Omental fat pad (tissue), 4 donors: ENCODE data around the gene EIF4G2. TPM values are rescaled to one million over a fixed set of nuclear protein-coding genes. Genes with fewer than 3 reads are reported as not detected.

Source experiments
- ATAC-seq: fragments of 150-250 bp; one replicate; pipeline ENCODE4 v1.9.1; 2016; ENCODE audit warnings: mild to moderate bottlenecking, moderate library complexity; ENCODE audit not compliant: low FRiP score
- DNase-seq: peaks from one replicate; pipeline ENCODE4 v3.0.0-alpha.2; 2019; ENCODE audit warnings: low spot score
- CTCF ChIP-seq, 3 donors: fragments of 450-650 bp; IDR thresholded peaks; one replicate each; pipeline ENCODE4 v1.5.1; 2016 to 2017; ENCODE audit warnings: antibody characterized with exemption in 3 of 3, mild to moderate bottlenecking in 3 of 3, moderate library complexity in 2 of 3
- total RNA-seq, 4 donors: library from RNA; depleted of rRNA; stranded (reverse); fragments of >200 nt; gene quantifications; one replicate each; pipeline ENCODE4 v1.1.0, GENCODE V29; 2016

The EIF4G2 gene
- total RNA-seq, 4 donors from 2014 or later: 456 to 714 (median 516) TPM

GRCh38 chr11:10797531-10797930 lies 11.2 kb downstream of the EIF4G2 start:
- ATAC-seq (no peak), DNase-seq (no peak)
- no peak for TF ChIP-seq CTCF (IDR thresholded peaks at IDR 0.05)

- ATAC-seq: no peak
- no peak for TF ChIP-seq CTCF (IDR thresholded peaks at IDR 0.05)
- no peak for DNase-seq
Measured at GRCh38 chr11:10797001-10797400, 11.7 kb downstream of the EIF4G2 start.

GRCh38 chr11:10796191-10796590 lies 12.5 kb downstream of the EIF4G2 start:
- DNase-seq: no peak
- no peak for ATAC-seq
- TF ChIP-seq CTCF (IDR thresholded peaks at IDR 0.05): no peak

- no peak for ATAC-seq
- TF ChIP-seq CTCF (IDR thresholded peaks at IDR 0.05): no peak
- DNase-seq: no peak
Measured at GRCh38 chr11:10793470-10794255, 15.1 kb downstream of the EIF4G2 start.

GRCh38 chr11:10792385-10793068 lies 16.2 kb downstream of the EIF4G2 start:
- ATAC-seq (peak; percentile 96), DNase-seq (peak; percentile 78)
- peak in 1 of 3 donors; percentile 88 for TF ChIP-seq CTCF (IDR thresholded peaks at IDR 0.05)

- DNase-seq: no peak
- TF ChIP-seq CTCF (IDR thresholded peaks at IDR 0.05): no peak
- no peak for ATAC-seq
Measured at GRCh38 chr11:10786451-10786850, 22.3 kb downstream of the EIF4G2 start.

GRCh38 chr11:10785146-10785474 lies 23.6 kb downstream of the EIF4G2 start:
- TF ChIP-seq CTCF (IDR thresholded peaks at IDR 0.05): no peak
- ATAC-seq (no peak), DNase-seq (no peak)
